ENCODE results near the gene GTF3C1.

DNA sequence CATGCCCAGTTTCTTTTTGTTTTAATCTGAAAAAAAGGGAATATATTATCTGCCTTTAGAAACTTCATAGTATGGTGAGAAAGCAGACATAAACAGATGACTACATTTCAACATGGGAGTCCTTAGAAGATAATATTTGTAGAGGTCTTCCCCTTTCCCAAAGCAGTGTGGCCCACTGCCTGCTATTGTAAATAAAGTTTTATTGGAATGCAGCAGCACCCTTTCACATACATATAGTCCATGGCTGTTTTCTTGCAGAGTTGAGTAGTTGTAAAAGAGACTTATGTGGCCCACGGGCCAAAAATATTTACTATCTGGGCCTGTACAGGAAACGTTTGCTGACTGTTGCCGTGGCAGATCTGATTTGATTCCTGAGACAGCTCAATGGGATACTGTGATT is 8.7 kb upstream of the GTF3C1 start:
- TF ChIP-seq, protein P1, sequence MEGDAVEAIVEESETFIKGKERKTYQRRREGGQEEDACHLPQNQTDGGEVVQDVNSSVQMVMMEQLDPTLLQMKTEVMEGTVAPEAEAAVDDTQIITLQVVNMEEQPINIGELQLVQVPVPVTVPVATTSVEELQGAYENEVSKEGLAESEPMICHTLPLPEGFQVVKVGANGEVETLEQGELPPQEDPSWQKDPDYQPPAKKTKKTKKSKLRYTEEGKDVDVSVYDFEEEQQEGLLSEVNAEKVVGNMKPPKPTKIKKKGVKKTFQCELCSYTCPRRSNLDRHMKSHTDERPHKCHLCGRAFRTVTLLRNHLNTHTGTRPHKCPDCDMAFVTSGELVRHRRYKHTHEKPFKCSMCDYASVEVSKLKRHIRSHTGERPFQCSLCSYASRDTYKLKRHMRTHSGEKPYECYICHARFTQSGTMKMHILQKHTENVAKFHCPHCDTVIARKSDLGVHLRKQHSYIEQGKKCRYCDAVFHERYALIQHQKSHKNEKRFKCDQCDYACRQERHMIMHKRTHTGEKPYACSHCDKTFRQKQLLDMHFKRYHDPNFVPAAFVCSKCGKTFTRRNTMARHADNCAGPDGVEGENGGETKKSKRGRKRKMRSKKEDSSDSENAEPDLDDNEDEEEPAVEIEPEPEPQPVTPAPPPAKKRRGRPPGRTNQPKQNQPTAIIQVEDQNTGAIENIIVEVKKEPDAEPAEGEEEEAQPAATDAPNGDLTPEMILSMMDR (conservative IDR thresholded peaks at IDR 0.05 in 1 of 2, IDR thresholded peaks at IDR 0.05 in 1 of 2; ENCODE audit: extremely low read depth in 1 of 2, insufficient read depth in 1 of 2, low read depth in 1 of 2, low read length in 2 of 2), result no peak
- TF ChIP-seq EZH2 (IDR thresholded peaks at IDR 0.05; ENCODE audit: borderline replicate concordance, low read length), result no peak

Data from mammary epithelial cell (primary cell).